HepG2 (cell line): ENCODE data around the gene CAPN11. TPM values are rescaled to one million over a fixed set of nuclear protein-coding genes. Genes with fewer than 3 reads are reported as not detected.

ENCODE experiments used
- AHR ChIP-seq: IDR thresholded peaks from 2 replicates; pipeline ENCODE4 v1.6.1; 2018; ENCODE audit warnings: missing genetic modification reagents, missing compliant biosample characterization
- CAMTA2 ChIP-seq: sonication (generic); formaldehyde crosslinking; IDR thresholded peaks from 2 replicates; pipeline ENCODE4 v1.4.0; 2020; ENCODE audit warnings: mild to moderate bottlenecking, missing genetic modification reagents, borderline replicate concordance
- CBFB ChIP-seq: sonication (generic); formaldehyde crosslinking; IDR thresholded peaks from 2 replicates; pipeline ENCODE4 v1.4.0; 2020; ENCODE audit warnings: missing genetic modification reagents
- CEBPZ ChIP-seq: IDR thresholded peaks from 2 replicates; pipeline ENCODE4 v1.6.1; 2012; ENCODE audit warnings: low read length, improper control_type of control experiment
- CHCHD3 ChIP-seq: sonication (generic); formaldehyde crosslinking; IDR thresholded peaks from 2 replicates; pipeline ENCODE4 v1.8.0; 2022; ENCODE audit warnings: mild to moderate bottlenecking, missing genetic modification reagents, moderate library complexity
- DZIP1 ChIP-seq: sonication (generic); formaldehyde crosslinking; IDR thresholded peaks from 2 replicates; pipeline ENCODE4 v1.5.0; 2020; ENCODE audit warnings: mild to moderate bottlenecking, missing genetic modification reagents
- HNF4G ChIP-seq, 2 experiments: sonication (generic) in 1 of 2; formaldehyde crosslinking in 1 of 2; IDR thresholded peaks; 2 replicates each; pipeline versions ENCODE4 v1.4.0 to v1.6.1; 2011 to 2020; ENCODE audit warnings: borderline replicate concordance in 2 of 2, low read depth in 2 of 2, mild to moderate bottlenecking in 2 of 2, low read length in 1 of 2, missing genetic modification reagents in 1 of 2, moderate library complexity in 1 of 2
- HNRNPH1 ChIP-seq: fragments of 200-400 bp; formaldehyde crosslinking; optimal IDR thresholded peaks from 2 replicates; pipeline ENCODE3; 2017; ENCODE audit warnings: mild to moderate bottlenecking, low read depth, low read length
- MAX ChIP-seq: IDR thresholded peaks from 2 replicates; pipeline ENCODE4 v1.6.1; 2012; ENCODE audit warnings: inconsistent platforms
- MXD3 ChIP-seq: IDR thresholded peaks from 2 replicates; pipeline ENCODE4 v1.6.1; 2016; ENCODE audit warnings: mild to moderate bottlenecking, missing biosample characterization, missing genetic modification reagents
- NFKBIZ ChIP-seq: IDR thresholded peaks from 2 replicates; pipeline ENCODE4 v1.6.1; 2018; ENCODE audit warnings: missing genetic modification reagents, missing compliant biosample characterization
- NRL ChIP-seq: sonication (generic); formaldehyde crosslinking; IDR thresholded peaks from 2 replicates; pipeline ENCODE4 v1.5.0; 2020; ENCODE audit warnings: missing genetic modification reagents, mild to moderate bottlenecking, moderate library complexity, borderline replicate concordance
- SP2 ChIP-seq: sonication (generic); formaldehyde crosslinking; IDR thresholded peaks from 2 replicates; pipeline ENCODE4 v1.5.1; 2020; ENCODE audit warnings: mild to moderate bottlenecking, missing genetic modification reagents
- UBTF ChIP-seq: sonication (generic); formaldehyde crosslinking; IDR thresholded peaks from 2 replicates; pipeline ENCODE4 v1.4.0; 2020; ENCODE audit warnings: mild to moderate bottlenecking, missing genetic modification reagents
- XRCC5 ChIP-seq: fragments of 200-400 bp; formaldehyde crosslinking; optimal IDR thresholded peaks from 2 replicates; pipeline ENCODE3; 2017; ENCODE audit warnings: mild to moderate bottlenecking, low read length
- ZBTB7B ChIP-seq: sonication (generic); formaldehyde crosslinking; IDR thresholded peaks from 2 replicates; pipeline ENCODE4 v1.4.0; 2020; ENCODE audit warnings: missing genetic modification reagents
- ZNF451 ChIP-seq: sonication (generic); formaldehyde crosslinking; IDR thresholded peaks from 2 replicates; pipeline ENCODE4 v1.5.0; 2020; ENCODE audit warnings: mild to moderate bottlenecking, missing genetic modification reagents
- ZNF460 ChIP-seq: sonication (generic); formaldehyde crosslinking; IDR thresholded peaks from 2 replicates; pipeline ENCODE4 v1.5.1; 2020; ENCODE audit warnings: missing genetic modification reagents, mild to moderate bottlenecking, borderline replicate concordance
- ZNF747 ChIP-seq: sonication (generic); formaldehyde crosslinking; IDR thresholded peaks from 2 replicates; pipeline ENCODE4 v1.8.1; 2023; ENCODE audit warnings: missing genetic modification reagents, mild to moderate bottlenecking, borderline replicate concordance
- ZNF772 ChIP-seq: sonication (generic); formaldehyde crosslinking; IDR thresholded peaks from 2 replicates; pipeline ENCODE4 v1.5.0; 2020; ENCODE audit warnings: mild to moderate bottlenecking, missing genetic modification reagents
- polyA plus RNA-seq, 8 experiments: library from polyadenylated mRNA; depleted of rRNA in 3 of 8; stranded (reverse) in 7 of 8; unstranded in 1 of 8; fragments of >200 nt; fragmentation: Illumina TruSeq in 4 of 8; extraction: Trizol in 4 of 8; gene quantifications; 2 replicates each; pipeline versions ENCODE4 v1.2.1 to v1.2.3, GENCODE V29; 2011 to 2016; ENCODE audit warnings: low read depth in 4 of 8, missing spikeins in 1 of 8, mixed read lengths in 1 of 8; ENCODE audit not compliant: insufficient read depth in 1 of 8
- total RNA-seq, 5 experiments: library from RNA; depleted of rRNA; stranded (reverse); fragments of >200 nt; fragmentation: Illumina TruSeq; extraction: Trizol; gene quantifications; 2 replicates each; pipeline ENCODE4 v1.2.3, GENCODE V29; 2016; ENCODE audit warnings: low read depth in 1 of 5

The CAPN11 gene
- total and polyA plus RNA-seq, 2 of the 13 experiments (the other 11 are each of a cell fraction or from before 2014, with no cell fraction given): 0.07 to 0.11 TPM

GRCh38 chr6:44217332-44218143 is 58.9 kb downstream of the CAPN11 start (continued):
- TF ChIP-seq UBTF (CRISPR knock-in tag) (peak; percentile 66), MAX (peak; percentile 96), SP2 (CRISPR knock-in tag) (0 out of 2 replicates have a peak, but pooled peaks have one; percentile 11), AHR (CRISPR knock-in tag) (no peak), ZBTB7B (CRISPR knock-in tag) (no peak), CBFB (no peak; the same call in 1 of the 2 replicates), CAMTA2 (CRISPR knock-in tag) (0 out of 2 replicates have a peak, but pooled peaks have one; percentile 72), CEBPZ (no peak), HNF4G (IDR thresholded peaks at IDR 0.05; ENCODE audit: borderline replicate concordance, low read depth, low read length) (no peak), HNF4G (CRISPR knock-in tag; IDR thresholded peaks at IDR 0.05; ENCODE audit: borderline replicate concordance, low read depth) (no peak), NFKBIZ (no peak; the same call in 1 of the 2 replicates), DZIP1 (peak; percentile 90; the same call in 1 of the 2 replicates), ZNF747 (CRISPR knock-in tag) (peak; percentile 73), NRL (CRISPR knock-in tag) (peak; percentile 91), MXD3 (CRISPR knock-in tag) (peak; percentile 82), ZNF451 (CRISPR knock-in tag) (peak; percentile 84; the same call in 1 of the 2 replicates), ZNF460 (CRISPR knock-in tag) (no peak), ZNF772 (peak; percentile 15; the same call in 1 of the 2 replicates), XRCC5 (peak; percentile 90), HNRNPH1 (no peak), CHCHD3 (no peak)
